ENCODE measurements around the gene OR2T8. TPM values are rescaled to one million over a fixed set of nuclear protein-coding genes. Genes with fewer than 3 reads are reported as not detected.

OR2T8 gene
- total RNA-seq, 3 donors from 2014 or later (not counting 1 experiment from before 2014, with no cell fraction given): not detected

DNA sequence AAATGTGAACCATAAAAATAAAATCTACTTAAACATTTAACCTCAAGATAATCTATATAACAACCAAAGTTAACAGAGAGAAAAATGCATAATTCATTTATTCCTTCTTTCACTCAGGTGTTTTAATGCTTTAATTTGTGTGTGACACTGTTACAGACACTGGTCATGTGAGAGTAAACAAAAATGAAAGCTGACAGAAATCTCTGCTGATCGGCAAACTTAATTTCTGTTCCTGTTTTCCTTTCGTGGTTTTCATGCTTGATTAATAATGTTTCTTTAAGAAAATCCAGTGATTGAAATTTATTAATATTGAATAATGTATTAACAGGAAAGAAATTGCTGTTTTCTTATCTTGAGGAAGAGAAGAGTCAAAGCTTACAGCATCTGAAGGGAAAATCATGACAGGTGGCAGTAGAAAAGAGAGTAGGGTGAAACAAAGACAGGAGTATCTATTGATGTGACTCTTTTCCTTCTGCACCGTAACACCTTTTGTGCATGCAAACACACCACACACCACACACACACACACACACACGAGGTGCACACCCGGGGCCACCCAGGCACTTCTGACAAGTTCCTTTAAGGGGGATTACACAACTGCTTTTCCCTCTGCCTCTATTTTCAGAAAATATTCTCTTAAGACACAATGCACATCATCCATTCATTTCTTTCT is 46.6 kb downstream of the OR2T8 start:
- Histone ChIP-seq H3K36me3 (ENCODE audit: control insufficient read depth, insufficient read depth, low read length) (no peaks in the 10 kb centered on the region), H3K27ac (ENCODE audit: low read length) (no peak overlapping the region), H3K4me3 (ENCODE audit: low read length) (no peak overlapping the region), H3K4me1 (ENCODE audit: control insufficient read depth, insufficient read depth, low read length) (no peaks in the 10 kb centered on the region), H3K9me3 (ENCODE audit: control insufficient read depth, insufficient read depth, low read length) (no peaks in the 10 kb centered on the region), H3K27me3 (ENCODE audit: control insufficient read depth, insufficient read depth, low read length) (no peaks in the 10 kb centered on the region)
- H3K27me3 Mint-ChIP-seq (ENCODE audit: low read depth in 2 of 2): no peaks in the 10 kb centered on the region
- no peak overlapping the region for H3K27ac Mint-ChIP-seq
- H3K9me3 Mint-ChIP-seq: peaks cover 6 to 11% of the 10 kb centered on the region in 2 donors
- H3K4me1 Mint-ChIP-seq: no peaks in the 10 kb centered on the region
- TF ChIP-seq CTCF (IDR thresholded peaks at IDR 0.05): no peak
- intact Hi-C loops (cut with micrococcal nuclease): no loop called here
- ATAC-seq (no peak), DNase-seq (no peak)
- WGBS (ENCODE audit: insufficient coverage): 12% methylated on average over 5 of the region's 5 CpGs
- no peaks in the 10 kb centered on the region for H3K36me3 Mint-ChIP-seq
- no peak overlapping the region for H3K4me3 Mint-ChIP-seq

Other genes starting within 250 kb of the OR2T8 start
- not detected for gene OR13G1, start 240.5 kb upstream of the OR2T8 start, total RNA-seq
- not detected for gene OR6F1, start 203.6 kb upstream of the OR2T8 start, total RNA-seq
- not detected for gene OR14K1, start 181.6 kb upstream of the OR2T8 start, total RNA-seq
- gene OR14A2, start 172.1 kb upstream of the OR2T8 start, total RNA-seq: not detected
- gene OR1C1, start 159.7 kb upstream of the OR2T8 start, total RNA-seq: not detected
- not detected for gene OR14A16, start 96.1 kb upstream of the OR2T8 start, total RNA-seq
- gene OR11L1, start 78.4 kb upstream of the OR2T8 start, total RNA-seq: not detected
- gene TRIM58, start 63.1 kb upstream of the OR2T8 start, total RNA-seq: 1 to 10 TPM in 2 of 3 donors, under 1 TPM in 1; 0.50 to 3.9 (median 1.9) TPM
- 1 to 10 TPM in 1 of 3 donors, under 1 TPM in 2; 0.41 to 1.0 (median 0.65) TPM for gene OR2W3, start 24.7 kb upstream of the OR2T8 start, total RNA-seq
- gene OR2AJ1, start 4.6 kb downstream of the OR2T8 start, total RNA-seq: not detected
- gene OR2L8, start 28.6 kb downstream of the OR2T8 start, total RNA-seq: 1 to 10 TPM in 1 of 3 donors, not detected in 2; 1.1 TPM
- under 1 TPM in 1 of 3 donors, not detected in 2; 0.88 TPM for gene OR2AK2, start 45.0 kb downstream of the OR2T8 start, total RNA-seq
- gene OR2L5, start 93.4 kb downstream of the OR2T8 start, total RNA-seq: not detected
- gene OR2L2, start 109.8 kb downstream of the OR2T8 start, total RNA-seq: under 1 TPM in 2 of 3 donors, not detected in 1; 0.18 to 0.19 TPM
- gene OR2L3, start 126.6 kb downstream of the OR2T8 start, total RNA-seq: not detected
- under 1 TPM in 1 of 3 donors, not detected in 2; 0.20 TPM for gene OR2L13, start 174.9 kb downstream of the OR2T8 start, total RNA-seq
- not detected for gene OR2M5, start 224.9 kb downstream of the OR2T8 start, total RNA-seq

Data from natural killer cell (primary cell).